GM12874 (cell line): ENCODE results near the gene DNASE2.

Source experiments
- CTCF ChIP-seq: IDR thresholded peaks from 2 replicates; pipeline ENCODE4 v1.5.1; 2011; ENCODE audit warnings: low read depth, mild to moderate bottlenecking, control low read depth, low read length, moderate library complexity; ENCODE audit not compliant: insufficient read depth

The DNASE2 gene

GRCh38 chr19:12884926-12885748, 3.9 kb upstream of the DNASE2 start:
- peak; percentile 84 for TF ChIP-seq CTCF

GRCh38 chr19:12884627-12884925, 3.3 kb upstream of the DNASE2 start:
- no peak for TF ChIP-seq CTCF

- TF ChIP-seq CTCF: no peak
These were observed 3.0 kb upstream of the DNASE2 start for GRCh38 chr19:12884202-12884601.

- no peak for TF ChIP-seq CTCF
These were observed 1.3 kb upstream of the DNASE2 start for GRCh38 chr19:12882589-12882988.

GRCh38 chr19:12880551-12881171, 588 bp downstream of the DNASE2 start:
- TF ChIP-seq CTCF: no peak

GRCh38 chr19:12875086-12875485, 6.2 kb downstream of the DNASE2 start:
- TF ChIP-seq CTCF: no peak

- no peak for TF ChIP-seq CTCF
These were observed 7.1 kb downstream of the DNASE2 start for GRCh38 chr19:12873891-12874745.
